ENCODE measurements around the gene KCNN3. TPM values are rescaled to one million over a fixed set of nuclear protein-coding genes. Genes with fewer than 3 reads are reported as not detected.
A peak's percentile ranks its signal among the peaks of the same experiment; 100 is the strongest.

The KCNN3 gene
- total RNA-seq, 2 experiments from 2014 or later, result 0.02 to 0.04 TPM

DNA sequence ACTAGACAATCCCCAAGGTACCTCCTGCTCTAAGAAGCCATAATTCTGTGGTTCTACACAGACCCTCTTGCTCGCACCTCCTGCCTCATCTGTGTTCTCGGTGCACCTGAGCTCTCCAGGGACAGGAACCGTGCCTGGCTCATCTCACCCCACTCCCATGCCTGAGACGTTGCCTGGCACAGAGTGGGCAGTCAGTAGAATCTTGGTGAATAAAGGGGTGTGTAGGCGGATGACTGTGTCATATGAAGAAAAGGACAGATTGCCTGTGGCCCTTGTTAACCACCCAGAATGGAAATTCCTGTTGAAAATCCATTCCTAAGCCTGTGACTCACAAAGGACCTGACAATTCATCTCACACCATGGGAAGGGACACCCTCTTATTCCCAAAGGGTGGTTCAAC, 92.9 kb downstream of the KCNN3 start:
- DNase-seq, result no peak
- H3K9me3 Mint-ChIP-seq, result peaks cover 6% of the 10 kb centered on the region
- no peaks in the 10 kb centered on the region for H3K36me3 Mint-ChIP-seq
- H3K4me1 Mint-ChIP-seq, result peaks cover 17% of the 10 kb centered on the region
- no peak overlapping the region for H3K4me3 Mint-ChIP-seq
- no peak overlapping the region for H3K27ac Mint-ChIP-seq
- no peaks in the 10 kb centered on the region for H3K27me3 Mint-ChIP-seq

DNA sequence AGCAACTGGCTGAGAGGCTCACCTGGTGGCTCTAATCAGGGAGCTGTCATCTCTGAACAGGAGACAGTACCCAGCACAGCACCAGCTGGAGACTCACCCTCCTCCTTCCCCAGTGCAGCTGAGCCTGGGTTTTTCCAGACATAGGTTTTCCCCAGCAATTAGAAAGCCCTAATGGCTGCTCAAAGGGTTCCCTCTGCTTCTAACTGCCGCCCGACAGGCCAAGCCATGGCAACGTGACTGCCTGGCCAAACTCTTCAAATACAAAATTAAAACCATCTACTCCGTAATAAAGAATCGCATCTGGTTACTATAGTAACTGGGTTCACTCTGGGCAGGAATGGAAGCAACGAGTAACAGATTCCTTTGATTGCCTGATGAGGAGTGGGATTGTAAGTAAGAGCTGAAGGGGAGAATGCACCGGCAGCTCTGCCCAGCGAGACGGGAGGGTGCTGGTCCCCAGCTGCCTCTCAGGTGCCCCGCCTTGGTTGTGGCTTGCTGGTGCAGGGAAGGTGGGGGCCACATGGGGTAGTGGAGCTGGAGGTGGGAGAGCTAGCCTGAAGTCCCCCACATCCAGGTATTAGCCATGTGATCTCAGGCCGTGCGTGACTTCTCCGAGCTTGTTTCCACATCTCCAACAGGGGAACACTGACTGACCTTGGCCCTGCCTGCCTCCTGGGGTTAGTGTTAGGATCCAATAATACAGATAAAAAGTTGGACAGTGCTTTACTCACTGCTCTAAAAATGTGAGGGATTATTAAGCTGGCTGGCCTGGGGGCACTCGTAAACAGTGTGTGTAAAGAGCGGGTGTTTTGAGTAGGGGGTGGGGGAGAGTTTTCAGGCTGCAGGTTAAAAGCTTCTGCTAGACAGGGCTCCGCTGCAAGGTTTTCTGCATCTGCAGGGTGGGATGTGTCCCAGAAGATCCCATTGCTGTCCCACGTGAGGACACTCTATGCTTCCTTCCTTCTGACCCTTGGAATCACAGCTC, 94.2 kb downstream of the KCNN3 start:
- no peaks in the 10 kb centered on the region for H3K36me3 Mint-ChIP-seq
- H3K9me3 Mint-ChIP-seq, result peaks cover 6% of the 10 kb centered on the region
- DNase-seq, result no peak
- no peak overlapping the region for H3K4me3 Mint-ChIP-seq
- no peaks in the 10 kb centered on the region for H3K27me3 Mint-ChIP-seq
- peaks cover 21% of the 10 kb centered on the region for H3K4me1 Mint-ChIP-seq
- no peak overlapping the region for H3K27ac Mint-ChIP-seq

GRCh38 chr1:154774175-154774855, 95.8 kb downstream of the KCNN3 start:
- Mint-ChIP-seq H3K27me3 (no peaks in the 10 kb centered on the region), H3K4me1 (peaks cover 21% of the 10 kb centered on the region), H3K4me3 (no peak overlapping the region), H3K36me3 (no peaks in the 10 kb centered on the region), H3K27ac (no peak overlapping the region), H3K9me3 (peaks cover 4% of the 10 kb centered on the region)
- no peak for DNase-seq

GRCh38 chr1:154773551-154773950, 96.5 kb downstream of the KCNN3 start:
- DNase-seq, result no peak
- H3K27me3 Mint-ChIP-seq, result no peaks in the 10 kb centered on the region
- H3K4me3 Mint-ChIP-seq, result no peak overlapping the region
- H3K4me1 Mint-ChIP-seq, result peaks cover 21% of the 10 kb centered on the region
- no peak overlapping the region for H3K27ac Mint-ChIP-seq
- no peaks in the 10 kb centered on the region for H3K36me3 Mint-ChIP-seq
- H3K9me3 Mint-ChIP-seq, result no peaks in the 10 kb centered on the region

- Mint-ChIP-seq H3K27me3 (no peaks in the 10 kb centered on the region), H3K27ac (no peak overlapping the region), H3K4me3 (no peak overlapping the region), H3K36me3 (no peaks in the 10 kb centered on the region), H3K4me1 (peaks cover 21% of the 10 kb centered on the region), H3K9me3 (no peaks in the 10 kb centered on the region)
- DNase-seq, result peak; percentile 33
These were observed 97.2 kb downstream of the KCNN3 start for GRCh38 chr1:154772606-154773506.

DNA sequence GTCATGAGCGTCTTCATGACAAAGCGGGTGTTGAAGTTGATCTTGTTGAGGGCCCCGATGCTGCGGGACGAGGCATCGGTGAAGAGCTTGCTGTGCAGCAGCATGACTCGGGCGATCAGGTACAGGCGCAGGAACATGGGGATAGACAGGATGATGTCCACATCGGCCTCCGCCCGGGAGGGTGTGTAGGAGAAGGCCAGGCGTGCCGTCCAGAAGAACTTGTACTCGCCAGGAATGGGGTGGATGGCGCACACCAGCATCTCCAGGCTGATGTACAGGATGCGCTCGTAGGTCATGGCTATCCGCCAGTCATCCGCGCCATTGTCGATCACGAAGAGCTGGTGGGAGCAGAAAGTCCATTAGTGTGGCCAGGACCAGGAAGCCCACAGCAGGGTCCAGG, 98.0 kb downstream of the KCNN3 start:
- Mint-ChIP-seq H3K4me3 (no peak overlapping the region), H3K27ac (no peak overlapping the region), H3K4me1 (peaks cover 19% of the 10 kb centered on the region), H3K27me3 (no peaks in the 10 kb centered on the region), H3K9me3 (no peaks in the 10 kb centered on the region), H3K36me3 (no peaks in the 10 kb centered on the region)
- DNase-seq, result no peak

DNA sequence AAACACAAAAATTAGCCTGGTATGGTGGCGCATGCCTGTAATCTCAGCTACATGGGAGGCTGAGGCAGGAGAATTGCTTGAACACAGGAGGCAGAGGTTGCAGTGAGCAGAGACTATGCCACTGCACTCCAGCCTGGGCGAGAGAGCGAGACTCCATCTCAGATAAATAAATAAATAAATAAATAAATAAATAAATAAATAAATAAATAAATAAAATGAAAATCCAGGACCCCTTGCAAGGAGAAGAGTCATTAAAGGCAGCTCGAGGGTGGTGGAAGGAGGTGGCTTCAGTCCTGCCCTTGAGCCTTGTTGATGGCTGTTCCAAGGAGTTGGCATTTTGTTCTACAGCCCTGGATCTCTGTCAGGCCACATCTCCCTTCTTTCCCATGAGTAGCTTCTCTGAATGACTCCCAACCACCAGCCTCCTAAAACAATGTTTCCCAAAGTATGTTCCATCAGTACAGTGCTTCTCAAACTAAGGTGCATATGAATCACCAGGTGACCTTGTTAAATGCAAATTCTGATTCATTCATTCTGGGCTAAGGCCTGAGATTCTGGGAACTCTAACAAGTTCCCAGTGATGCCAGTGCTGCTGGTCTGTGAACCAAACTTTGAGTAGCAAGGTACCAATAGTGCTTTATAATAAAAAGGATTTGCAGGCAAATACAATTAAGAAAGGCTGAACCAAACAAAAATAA, 99.0 kb downstream of the KCNN3 start:
- H3K27ac Mint-ChIP-seq, result no peak overlapping the region
- no peaks in the 10 kb centered on the region for H3K9me3 Mint-ChIP-seq
- peaks cover 16% of the 10 kb centered on the region for H3K4me1 Mint-ChIP-seq
- H3K36me3 Mint-ChIP-seq, result no peaks in the 10 kb centered on the region
- no peaks in the 10 kb centered on the region for H3K27me3 Mint-ChIP-seq
- H3K4me3 Mint-ChIP-seq, result no peak overlapping the region
- no peak for DNase-seq

DNA sequence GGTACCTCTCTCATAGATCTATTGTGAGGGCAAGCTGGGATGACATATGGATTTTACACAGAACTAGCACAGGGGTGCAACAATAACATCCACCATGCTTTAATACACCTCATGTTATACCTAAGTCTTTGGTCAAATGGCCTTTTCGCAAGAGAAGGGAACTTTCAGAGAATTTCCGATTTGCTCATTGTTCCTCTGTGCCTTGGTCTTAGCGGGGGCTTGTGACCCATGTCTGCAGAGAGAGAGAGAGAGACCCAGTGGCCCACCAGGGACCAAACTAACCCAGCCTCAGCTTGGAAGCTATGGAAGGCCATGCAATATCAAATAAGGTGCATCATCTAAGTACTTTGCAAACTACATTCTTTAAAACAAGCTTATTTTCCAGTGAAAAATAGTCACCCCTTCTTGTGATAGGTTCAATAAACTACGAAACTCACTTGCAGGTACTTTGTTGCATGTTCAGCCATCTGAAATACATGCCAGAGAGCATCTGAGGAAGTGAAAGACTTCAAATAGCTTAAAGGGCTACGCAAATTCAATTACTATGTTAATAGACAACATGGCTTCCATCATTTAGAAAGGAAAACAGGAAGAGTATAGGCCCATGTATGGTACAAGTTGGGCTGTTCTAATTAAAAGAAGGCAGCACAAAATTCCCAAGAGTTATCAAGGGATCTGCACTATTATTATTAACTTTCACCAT, 100.7 kb downstream of the KCNN3 start:
- H3K36me3 Mint-ChIP-seq, result no peaks in the 10 kb centered on the region
- peaks cover 16% of the 10 kb centered on the region for H3K4me1 Mint-ChIP-seq
- H3K27me3 Mint-ChIP-seq, result peaks cover 9% of the 10 kb centered on the region
- no peak for DNase-seq
- H3K4me3 Mint-ChIP-seq, result no peak overlapping the region
- H3K27ac Mint-ChIP-seq, result no peak overlapping the region
- H3K9me3 Mint-ChIP-seq, result no peaks in the 10 kb centered on the region

DNA sequence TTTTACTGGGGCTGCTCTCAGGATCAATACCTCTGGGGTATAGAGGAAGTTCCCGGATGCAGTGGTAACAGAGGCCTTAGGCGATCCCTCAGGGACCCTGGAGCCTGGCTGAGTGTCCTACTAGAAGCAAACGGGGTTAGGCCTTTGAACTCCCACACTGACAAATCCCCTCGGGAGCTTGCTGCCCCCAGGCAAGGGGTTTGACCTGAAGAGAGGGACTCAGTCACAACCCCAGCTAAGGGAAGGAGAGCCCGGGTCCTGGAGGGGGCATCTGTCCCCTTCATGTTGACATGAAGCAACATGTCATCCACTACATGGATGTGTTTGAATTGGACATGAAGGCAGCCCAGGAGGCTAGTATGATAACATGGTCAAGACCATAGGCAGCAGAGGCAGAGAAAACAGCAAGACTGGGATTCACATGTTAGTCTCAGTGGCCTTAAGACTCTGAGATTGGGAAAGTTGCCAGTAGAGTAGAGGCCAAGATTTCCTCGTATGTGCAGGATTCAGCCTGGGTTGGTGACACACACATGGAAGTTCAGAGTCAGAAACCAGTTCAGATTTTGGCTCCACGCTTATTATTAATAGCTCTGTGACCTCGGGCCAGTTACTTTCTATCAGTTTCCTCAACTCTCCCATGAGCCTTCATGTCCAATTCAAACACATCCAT, 101.5 kb downstream of the KCNN3 start:
- H3K27ac Mint-ChIP-seq, result no peak overlapping the region
- peaks cover 16% of the 10 kb centered on the region for H3K4me1 Mint-ChIP-seq
- H3K27me3 Mint-ChIP-seq, result peaks cover 9% of the 10 kb centered on the region
- no peaks in the 10 kb centered on the region for H3K9me3 Mint-ChIP-seq
- no peak for DNase-seq
- H3K4me3 Mint-ChIP-seq, result no peak overlapping the region
- no peaks in the 10 kb centered on the region for H3K36me3 Mint-ChIP-seq

DNA sequence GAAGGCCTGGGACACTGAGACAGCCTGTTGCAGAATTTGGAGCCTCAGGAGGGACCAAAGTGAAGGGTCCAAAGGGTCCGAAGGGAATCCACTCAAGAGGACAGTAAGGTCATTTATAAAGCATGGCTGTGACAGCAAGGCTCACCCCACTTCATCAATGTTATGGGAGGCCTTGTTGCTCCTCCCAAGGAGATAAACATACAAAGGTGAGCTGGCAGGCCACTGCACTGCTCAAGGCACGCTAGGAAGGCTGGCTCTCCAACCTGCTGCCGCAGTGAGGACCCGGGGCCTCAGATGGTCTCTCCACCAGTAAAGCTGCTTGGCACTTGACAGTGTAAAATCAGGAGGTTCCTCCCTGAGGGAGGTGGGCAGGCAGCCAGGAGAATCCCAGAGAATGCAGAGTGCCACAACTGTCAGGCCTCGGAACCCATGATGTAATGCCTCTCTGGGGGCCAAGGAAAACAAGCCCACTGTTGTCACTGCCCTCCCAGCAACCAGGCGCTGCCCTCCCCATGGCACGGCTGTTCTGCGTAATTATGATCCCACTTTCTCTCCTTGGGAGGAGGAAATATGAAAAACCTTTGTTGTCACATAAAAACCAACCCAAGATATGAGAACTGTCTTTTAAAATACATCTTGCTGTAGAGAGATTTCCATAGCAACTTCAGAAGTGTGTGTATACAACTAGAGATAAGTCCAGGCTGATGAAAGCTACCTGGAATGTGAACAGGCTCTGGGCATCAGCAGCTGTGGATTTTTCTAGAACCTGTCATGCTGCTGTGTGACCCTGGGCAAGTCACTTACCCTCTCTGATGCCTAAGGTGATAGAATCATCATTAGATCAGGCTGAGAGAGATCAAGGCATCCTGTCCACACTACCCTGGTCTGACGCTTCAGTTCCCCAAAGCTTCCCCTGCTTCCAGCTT, 102.5 kb downstream of the KCNN3 start:
- Mint-ChIP-seq H3K9me3 (no peaks in the 10 kb centered on the region), H3K36me3 (no peaks in the 10 kb centered on the region), H3K4me3 (no peak overlapping the region), H3K4me1 (peaks cover 14% of the 10 kb centered on the region), H3K27ac (no peak overlapping the region), H3K27me3 (peaks cover 9% of the 10 kb centered on the region)
- DNase-seq, result no peak

- peaks cover 11% of the 10 kb centered on the region for H3K4me1 Mint-ChIP-seq
- H3K36me3 Mint-ChIP-seq, result no peaks in the 10 kb centered on the region
- H3K27ac Mint-ChIP-seq, result no peak overlapping the region
- DNase-seq, result no peak
- no peaks in the 10 kb centered on the region for H3K9me3 Mint-ChIP-seq
- peaks cover 9% of the 10 kb centered on the region for H3K27me3 Mint-ChIP-seq
- no peak overlapping the region for H3K4me3 Mint-ChIP-seq
These were observed 104.1 kb downstream of the KCNN3 start for GRCh38 chr1:154765970-154766369.

GRCh38 chr1:154764773-154765172, 105.3 kb downstream of the KCNN3 start:
- H3K27ac Mint-ChIP-seq, result no peak overlapping the region
- peaks cover 14% of the 10 kb centered on the region for H3K4me1 Mint-ChIP-seq
- peaks cover 1% of the 10 kb centered on the region for H3K9me3 Mint-ChIP-seq
- no peak overlapping the region for H3K4me3 Mint-ChIP-seq
- peaks cover 9% of the 10 kb centered on the region for H3K27me3 Mint-ChIP-seq
- DNase-seq, result no peak
- no peaks in the 10 kb centered on the region for H3K36me3 Mint-ChIP-seq

DNA sequence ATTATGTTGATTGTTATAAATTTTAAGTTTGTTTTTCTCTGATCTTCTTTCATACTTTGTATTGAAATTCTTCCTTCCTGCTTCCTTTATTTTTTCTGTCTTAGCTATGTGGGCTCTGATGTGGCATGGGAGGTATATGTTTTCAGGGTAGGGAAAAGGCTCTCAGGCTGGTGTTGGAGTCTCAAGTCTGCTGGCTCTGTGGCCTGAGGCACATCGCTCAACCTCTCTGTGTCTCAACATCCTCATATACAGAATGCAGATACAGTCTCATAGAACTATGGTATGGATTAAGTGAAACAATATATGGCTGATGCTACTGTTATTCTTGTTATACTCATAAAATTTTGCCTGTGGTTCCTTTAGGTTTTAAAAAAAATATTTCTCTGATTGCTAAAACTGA, 105.9 kb downstream of the KCNN3 start:
- Mint-ChIP-seq H3K27ac (no peak overlapping the region), H3K27me3 (peaks cover 9% of the 10 kb centered on the region)

More for the DNA sequence above, 105.9 kb downstream of the KCNN3 start:
- Mint-ChIP-seq H3K4me1 (peaks cover 18% of the 10 kb centered on the region), H3K4me3 (no peak overlapping the region), H3K36me3 (no peaks in the 10 kb centered on the region), H3K9me3 (peaks cover 1% of the 10 kb centered on the region)
- no peak for DNase-seq
